SK-N-SH (cell line): ENCODE results near the gene SELENOP. TPM values are rescaled to one million over a fixed set of nuclear protein-coding genes. Genes with fewer than 3 reads are reported as not detected.

Experiments
- CTCF ChIA-PET: fragments of 300-600, 350-600 bp; formaldehyde crosslinking; extraction: SDS; loops from one replicate; lab custom pipeline; 2021; lab: Yijun Ruan, JAX
- POLR2A ChIA-PET: fragments of 350-600 bp; sonication (Branson Sonifier 250); formaldehyde crosslinking; extraction: SDS; loops from one replicate; lab custom pipeline; 2020; ENCODE audit warnings: antibody characterized with exemption, inconsistent platforms; lab: Yijun Ruan, JAX
- DNase-seq: peaks from one replicate; pipeline ENCODE4 v3.0.0; 2012
- H2AFZ ChIP-seq: fragments of 200-600 bp; sonication (generic); 2 replicates; pipeline ENCODE4 v1.8.1; 2016; ENCODE audit warnings: antibody characterized with exemption, mild to moderate bottlenecking, low read depth
- H3F3A ChIP-seq: fragments of 200-600 bp; sonication (generic); replicated peaks from 2 replicates; pipeline ENCODE3; 2016; ENCODE audit warnings: antibody characterized with exemption, mild to moderate bottlenecking; ENCODE audit not compliant: insufficient read depth
- H3K27ac ChIP-seq, 2 experiments: fragments of 200-500 bp in 1 of 2; fragments of 200-600 bp in 1 of 2; sonication (Bioruptor generic) in 1 of 2; sonication (generic), shearing (Covaris generic) in 1 of 2; 2 replicates each; pipeline versions ENCODE4 v1.5.1 to v1.6.1; 2014 to 2016; ENCODE audit warnings: low read depth in 2 of 2, inconsistent platforms in 1 of 2, low read length in 1 of 2, mild to moderate bottlenecking in 1 of 2, mixed read lengths in 1 of 2
- H3K27me3 ChIP-seq: fragments of 200-600 bp; sonication (generic), shearing (Covaris generic); 2 replicates; pipeline ENCODE4 v1.6.1; 2016; ENCODE audit warnings: mixed run types; ENCODE audit not compliant: insufficient read depth
- H3K36me3 ChIP-seq, 2 experiments: fragments of 200-500 bp in 1 of 2; fragments of 200-600 bp in 1 of 2; sonication (Bioruptor generic) in 1 of 2; sonication (generic) in 1 of 2; replicated peaks in 1 of 2; 2 replicates each; pipeline versions ENCODE3 to v1.5.1; 2014 to 2016; ENCODE audit warnings: low read length in 1 of 2, mild to moderate bottlenecking in 1 of 2; ENCODE audit not compliant: insufficient read depth in 2 of 2, control insufficient read depth in 1 of 2
- H3K4me1 ChIP-seq, 2 experiments: fragments of 200-500 bp in 1 of 2; fragments of 200-600 bp in 1 of 2; sonication (Bioruptor generic) in 1 of 2; sonication (generic), shearing (Covaris generic) in 1 of 2; 2 replicates each; pipeline versions ENCODE4 v1.5.1 to v1.6.1; 2014 to 2016; ENCODE audit warnings: low read depth in 1 of 2, low read length in 1 of 2, mixed run types in 1 of 2; ENCODE audit not compliant: insufficient read depth in 2 of 2, control insufficient read depth in 1 of 2
- H3K4me2 ChIP-seq: fragments of 200-600 bp; sonication (generic), shearing (Covaris generic); 2 replicates; pipeline ENCODE4 v1.6.1; 2017; ENCODE audit warnings: mixed run types
- H3K4me3 ChIP-seq, 2 experiments: fragments of 200-500 bp in 1 of 2; fragments of 200-600 bp in 1 of 2; sonication (Bioruptor generic) in 1 of 2; sonication (generic), shearing (Covaris generic) in 1 of 2; 2 replicates each; pipeline versions ENCODE4 v1.5.1 to v1.8.1; 2014 to 2016; ENCODE audit warnings: low read depth in 2 of 2, inconsistent platforms in 1 of 2, low read length in 1 of 2, mild to moderate bottlenecking in 1 of 2, mixed read lengths in 1 of 2, moderate library complexity in 1 of 2
- H3K79me2 ChIP-seq: fragments of 200-600 bp; sonication (generic); 2 replicates; pipeline ENCODE4 v1.8.1; 2017; ENCODE audit warnings: mild to moderate bottlenecking; ENCODE audit not compliant: insufficient read depth
- H3K9ac ChIP-seq: fragments of 200-600 bp; sonication (generic); 2 replicates; pipeline ENCODE4 v1.6.1; 2017; ENCODE audit warnings: mixed run types
- H3K9me2 ChIP-seq: fragments of 200-600 bp; sonication (generic); 2 replicates; pipeline ENCODE4 v1.6.1; 2017; ENCODE audit warnings: mixed run types
- H3K9me3 ChIP-seq: fragments of 200-600 bp; sonication (generic); 2 replicates; pipeline ENCODE4 v1.6.1; 2017; ENCODE audit warnings: mixed run types, mild to moderate bottlenecking, moderate library complexity
- H4K20me1 ChIP-seq: fragments of 200-600 bp; sonication (generic); 2 replicates; pipeline ENCODE4 v1.6.1; 2017; ENCODE audit warnings: mild to moderate bottlenecking, mixed run types; ENCODE audit not compliant: insufficient read depth
- ELF1 ChIP-seq: IDR thresholded peaks from 2 replicates; pipeline ENCODE4 v1.4.0; 2012
- EZH2phosphoT487 ChIP-seq: fragments of 200-600 bp; sonication (generic); IDR thresholded peaks from 2 replicates; pipeline ENCODE4 v1.6.1; 2017; ENCODE audit warnings: low read depth, mixed run types, mild to moderate bottlenecking, antibody characterized with exemption, moderate library complexity, borderline replicate concordance
- FOXJ3 ChIP-seq: sonication (generic); formaldehyde crosslinking; IDR thresholded peaks from 2 replicates; pipeline ENCODE4 v1.5.1; 2020; ENCODE audit warnings: mild to moderate bottlenecking, missing genetic modification reagents
- JUND ChIP-seq: IDR thresholded peaks from 2 replicates; pipeline ENCODE4 v1.4.0; 2012
- MEF2A ChIP-seq: IDR thresholded peaks from 2 replicates; pipeline ENCODE4 v1.4.0; 2012; ENCODE audit warnings: low read depth, borderline replicate concordance
- MXI1 ChIP-seq: IDR thresholded peaks from 2 replicates; pipeline ENCODE4 v1.6.1; 2012; ENCODE audit warnings: mild to moderate bottlenecking, low read depth, low read length, improper control_type of control experiment
- NRF1 ChIP-seq: IDR thresholded peaks from 2 replicates; pipeline ENCODE4 v1.6.1; 2012; ENCODE audit warnings: low read depth, mild to moderate bottlenecking, low read length
- RAD21 ChIP-seq: IDR thresholded peaks from 2 replicates; pipeline ENCODE4 v1.6.1; 2012; ENCODE audit warnings: mild to moderate bottlenecking, low read length
- RFX5 ChIP-seq: IDR thresholded peaks from 2 replicates; pipeline ENCODE4 v1.6.1; 2012; ENCODE audit warnings: mild to moderate bottlenecking, improper control_type of control experiment, low read length
- TAF1 ChIP-seq: IDR thresholded peaks from 2 replicates; pipeline ENCODE4 v1.6.1; 2012; ENCODE audit warnings: low read depth, mild to moderate bottlenecking, low read length, moderate library complexity, borderline replicate concordance
- TEAD4 ChIP-seq: IDR thresholded peaks from 2 replicates; pipeline ENCODE4 v1.4.0; 2012; ENCODE audit warnings: mild to moderate bottlenecking, borderline replicate concordance; ENCODE audit not compliant: insufficient read depth
- WGBS: methylation state at CpG from one replicate; pipeline ENCODE4 v1.1.6; 2017; ENCODE audit warnings: low lambda C conversion rate; 5-methylcytosine and 5-hydroxymethylcytosine counted together
- polyA plus RNA-seq, 3 experiments: library from polyadenylated mRNA; depleted of rRNA; stranded (reverse); fragments of >200 nt; gene quantifications; 2 replicates each; pipeline ENCODE4 v1.2.3, GENCODE V29; 2012
- TF ChIP-seq, protein P1 (sequence below): fragments of 150-350 bp; IDR thresholded peaks from 2 replicates; pipeline ENCODE4 v1.6.1; 2017; ENCODE audit warnings: antibody characterized with exemption, low read length, low read depth, borderline replicate concordance
- TF ChIP-seq, protein P2 (sequence below): IDR thresholded peaks from 2 replicates; pipeline ENCODE4 v1.4.0; 2012; ENCODE audit warnings: low read depth, borderline replicate concordance
- TF ChIP-seq, protein P3 (sequence below): fragments of 200-600 bp; sonication (generic); IDR thresholded peaks from 2 replicates; pipeline ENCODE4 v1.6.1; 2017; ENCODE audit warnings: antibody characterized with exemption, mild to moderate bottlenecking, moderate library complexity
- TF ChIP-seq, protein P4 (sequence below): IDR thresholded peaks from 2 replicates; pipeline ENCODE4 v1.6.1; 2012; ENCODE audit warnings: mild to moderate bottlenecking, low read depth, low read length, moderate library complexity

The SELENOP gene
- polyA plus RNA-seq, 1 of the 3 experiments (the other 2 are of a cell fraction): 0.08 TPM

DNA sequence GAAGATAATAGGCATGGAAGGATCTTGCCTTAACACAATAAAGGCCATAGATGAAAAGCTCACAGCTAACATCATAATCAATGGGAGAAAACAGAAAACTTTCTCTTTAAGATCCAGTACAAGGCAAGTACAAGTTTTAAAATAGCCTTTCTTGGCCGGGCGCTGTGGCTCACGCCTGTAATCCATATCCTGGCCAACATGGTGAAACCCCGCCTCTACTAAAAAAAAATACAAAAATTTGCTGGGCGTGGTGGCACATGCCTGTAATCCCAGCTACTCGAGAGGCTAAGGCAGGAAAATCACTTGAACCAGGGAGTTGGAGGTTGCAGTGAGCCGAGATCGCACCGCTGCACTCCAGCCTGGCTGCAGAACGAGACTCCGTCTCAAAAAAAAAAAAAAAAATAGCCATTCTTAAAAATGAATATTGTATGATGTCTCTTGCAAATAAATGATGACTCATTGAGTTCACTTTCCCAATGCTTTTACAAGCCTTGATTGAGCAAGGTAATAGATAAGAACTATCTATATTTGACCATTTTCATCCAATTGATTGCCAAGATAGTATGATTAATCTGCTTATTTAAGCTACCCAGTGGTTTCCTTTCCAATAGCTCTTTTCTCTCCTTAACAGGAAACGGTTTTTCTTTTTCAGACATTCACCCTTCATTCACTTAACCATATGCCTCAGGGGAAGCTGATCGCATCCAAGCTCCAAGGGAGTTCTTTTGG lies 39.3 kb downstream of the SELENOP start:
- CTCF ChIA-PET: no interaction called here
- Histone ChIP-seq H3K9me2 (no peaks in the 10 kb centered on the region), H3K9me3 (no peaks in the 10 kb centered on the region), H3K4me3 (no peak overlapping the region), H3K4me2 (no peak overlapping the region), H3K9ac (no peak overlapping the region), H3F3A (no peaks in the 10 kb centered on the region), H3K36me3 (peaks cover 5 to 8% of the 10 kb centered on the region in 2 experiments), H4K20me1 (no peaks in the 10 kb centered on the region), H3K79me2 (no peaks in the 10 kb centered on the region), H3K27ac (no peak overlapping the region), H2AFZ (no peak overlapping the region), H3K27me3 (no peaks in the 10 kb centered on the region), H3K4me1 (no peaks in the 10 kb centered on the region; a peak in 1 of 4 replicates)
- TF ChIP-seq NRF1 (no peak), RAD21 (no peak), TAF1 (no peak), TEAD4 (no peak), RFX5 (no peak), MXI1 (no peak), MEF2A (no peak), EZH2phosphoT487 (no peak), ELF1 (no peak)
- TF ChIP-seq, protein P1, sequence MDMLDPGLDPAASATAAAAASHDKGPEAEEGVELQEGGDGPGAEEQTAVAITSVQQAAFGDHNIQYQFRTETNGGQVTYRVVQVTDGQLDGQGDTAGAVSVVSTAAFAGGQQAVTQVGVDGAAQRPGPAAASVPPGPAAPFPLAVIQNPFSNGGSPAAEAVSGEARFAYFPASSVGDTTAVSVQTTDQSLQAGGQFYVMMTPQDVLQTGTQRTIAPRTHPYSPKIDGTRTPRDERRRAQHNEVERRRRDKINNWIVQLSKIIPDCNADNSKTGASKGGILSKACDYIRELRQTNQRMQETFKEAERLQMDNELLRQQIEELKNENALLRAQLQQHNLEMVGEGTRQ: no peak
- TF ChIP-seq, protein P2, sequence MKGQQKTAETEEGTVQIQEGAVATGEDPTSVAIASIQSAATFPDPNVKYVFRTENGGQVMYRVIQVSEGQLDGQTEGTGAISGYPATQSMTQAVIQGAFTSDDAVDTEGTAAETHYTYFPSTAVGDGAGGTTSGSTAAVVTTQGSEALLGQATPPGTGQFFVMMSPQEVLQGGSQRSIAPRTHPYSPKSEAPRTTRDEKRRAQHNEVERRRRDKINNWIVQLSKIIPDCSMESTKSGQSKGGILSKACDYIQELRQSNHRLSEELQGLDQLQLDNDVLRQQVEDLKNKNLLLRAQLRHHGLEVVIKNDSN: no peak
- TF ChIP-seq, protein P3, sequence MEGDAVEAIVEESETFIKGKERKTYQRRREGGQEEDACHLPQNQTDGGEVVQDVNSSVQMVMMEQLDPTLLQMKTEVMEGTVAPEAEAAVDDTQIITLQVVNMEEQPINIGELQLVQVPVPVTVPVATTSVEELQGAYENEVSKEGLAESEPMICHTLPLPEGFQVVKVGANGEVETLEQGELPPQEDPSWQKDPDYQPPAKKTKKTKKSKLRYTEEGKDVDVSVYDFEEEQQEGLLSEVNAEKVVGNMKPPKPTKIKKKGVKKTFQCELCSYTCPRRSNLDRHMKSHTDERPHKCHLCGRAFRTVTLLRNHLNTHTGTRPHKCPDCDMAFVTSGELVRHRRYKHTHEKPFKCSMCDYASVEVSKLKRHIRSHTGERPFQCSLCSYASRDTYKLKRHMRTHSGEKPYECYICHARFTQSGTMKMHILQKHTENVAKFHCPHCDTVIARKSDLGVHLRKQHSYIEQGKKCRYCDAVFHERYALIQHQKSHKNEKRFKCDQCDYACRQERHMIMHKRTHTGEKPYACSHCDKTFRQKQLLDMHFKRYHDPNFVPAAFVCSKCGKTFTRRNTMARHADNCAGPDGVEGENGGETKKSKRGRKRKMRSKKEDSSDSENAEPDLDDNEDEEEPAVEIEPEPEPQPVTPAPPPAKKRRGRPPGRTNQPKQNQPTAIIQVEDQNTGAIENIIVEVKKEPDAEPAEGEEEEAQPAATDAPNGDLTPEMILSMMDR: no peak
- WGBS: 76% methylated on average over 13 of the region's 13 CpGs
- DNase-seq: no peak
- POLR2A ChIA-PET: no interaction called here

DNA sequence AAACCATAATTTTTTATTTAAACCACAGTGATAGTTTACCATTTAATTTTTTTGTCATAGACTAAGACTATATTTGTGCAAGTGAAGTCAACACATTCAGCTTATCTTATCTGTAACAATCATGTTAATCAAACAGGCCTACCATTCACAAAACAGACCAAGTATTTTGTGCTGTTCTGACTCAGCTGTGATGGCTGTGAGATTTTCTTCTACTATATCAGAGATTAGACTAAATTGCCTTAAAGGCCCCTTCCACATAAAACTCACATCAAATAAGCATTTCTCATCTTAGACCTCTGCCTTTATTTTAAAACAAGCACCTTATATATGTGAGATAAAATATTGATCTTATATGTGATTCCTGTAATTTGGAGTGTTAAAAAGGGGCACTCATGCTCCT lies 41.7 kb downstream of the SELENOP start:
- Histone ChIP-seq H3K9me3 (no peaks in the 10 kb centered on the region), H4K20me1 (no peaks in the 10 kb centered on the region), H3K9me2 (no peaks in the 10 kb centered on the region), H3K27me3 (no peaks in the 10 kb centered on the region), H3F3A (no peaks in the 10 kb centered on the region), H3K36me3 (peaks cover 5 to 8% of the 10 kb centered on the region in 2 experiments), H2AFZ (no peak overlapping the region), H3K27ac (no peak overlapping the region), H3K9ac (no peak overlapping the region)
- POLR2A ChIA-PET: no interaction called here
- CTCF ChIA-PET: interaction anchor here (0.7 kb wide), 1 partner anchor 765 kb away, joined by 3 read pairs; no protein-coding TSS in a partner anchor
- DNase-seq: no peak
- TF ChIP-seq TAF1: no peak
- no peak for TF ChIP-seq JUND
- TF ChIP-seq FOXJ3 (CRISPR knock-in tag): no peak
- TF ChIP-seq ELF1: no peak
- TF ChIP-seq, protein P4, sequence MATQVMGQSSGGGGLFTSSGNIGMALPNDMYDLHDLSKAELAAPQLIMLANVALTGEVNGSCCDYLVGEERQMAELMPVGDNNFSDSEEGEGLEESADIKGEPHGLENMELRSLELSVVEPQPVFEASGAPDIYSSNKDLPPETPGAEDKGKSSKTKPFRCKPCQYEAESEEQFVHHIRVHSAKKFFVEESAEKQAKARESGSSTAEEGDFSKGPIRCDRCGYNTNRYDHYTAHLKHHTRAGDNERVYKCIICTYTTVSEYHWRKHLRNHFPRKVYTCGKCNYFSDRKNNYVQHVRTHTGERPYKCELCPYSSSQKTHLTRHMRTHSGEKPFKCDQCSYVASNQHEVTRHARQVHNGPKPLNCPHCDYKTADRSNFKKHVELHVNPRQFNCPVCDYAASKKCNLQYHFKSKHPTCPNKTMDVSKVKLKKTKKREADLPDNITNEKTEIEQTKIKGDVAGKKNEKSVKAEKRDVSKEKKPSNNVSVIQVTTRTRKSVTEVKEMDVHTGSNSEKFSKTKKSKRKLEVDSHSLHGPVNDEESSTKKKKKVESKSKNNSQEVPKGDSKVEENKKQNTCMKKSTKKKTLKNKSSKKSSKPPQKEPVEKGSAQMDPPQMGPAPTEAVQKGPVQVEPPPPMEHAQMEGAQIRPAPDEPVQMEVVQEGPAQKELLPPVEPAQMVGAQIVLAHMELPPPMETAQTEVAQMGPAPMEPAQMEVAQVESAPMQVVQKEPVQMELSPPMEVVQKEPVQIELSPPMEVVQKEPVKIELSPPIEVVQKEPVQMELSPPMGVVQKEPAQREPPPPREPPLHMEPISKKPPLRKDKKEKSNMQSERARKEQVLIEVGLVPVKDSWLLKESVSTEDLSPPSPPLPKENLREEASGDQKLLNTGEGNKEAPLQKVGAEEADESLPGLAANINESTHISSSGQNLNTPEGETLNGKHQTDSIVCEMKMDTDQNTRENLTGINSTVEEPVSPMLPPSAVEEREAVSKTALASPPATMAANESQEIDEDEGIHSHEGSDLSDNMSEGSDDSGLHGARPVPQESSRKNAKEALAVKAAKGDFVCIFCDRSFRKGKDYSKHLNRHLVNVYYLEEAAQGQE: no peak
- TF ChIP-seq, all 33 proteins: peak for 0
- Histone ChIP-seq H3K79me2 (no peaks in the 10 kb centered on the region), H3K4me1 (no peaks in the 10 kb centered on the region), H3K4me3 (no peak overlapping the region), H3K4me2 (no peak overlapping the region)
